ENCODE results near the gene SLC9C1. TPM values are rescaled to one million over a fixed set of nuclear protein-coding genes. Genes with fewer than 3 reads are reported as not detected.

SLC9C1 gene
- total RNA-seq, 1 donor from 2014 or later, result 0.99 TPM

DNA sequence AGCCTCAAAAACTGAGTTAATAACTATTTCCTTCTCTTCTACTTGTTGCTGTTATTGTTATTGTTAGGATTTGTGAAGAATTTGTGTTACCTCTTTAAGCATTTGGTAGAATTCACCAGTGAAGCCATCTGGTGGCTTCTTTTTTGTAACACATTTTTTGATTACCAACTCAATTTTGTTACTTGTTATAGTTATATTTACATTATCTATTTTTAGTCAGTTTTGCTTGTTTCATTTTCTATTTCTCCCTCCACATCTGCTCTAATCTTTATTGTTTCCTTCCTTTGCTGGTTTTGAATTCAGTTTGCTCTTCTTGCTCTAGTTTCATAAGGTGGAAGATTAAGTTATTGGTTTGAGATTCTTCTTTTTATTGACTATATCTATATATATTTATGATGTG lies 3.7 kb upstream of the SLC9C1 start:
- TF ChIP-seq, protein P1, sequence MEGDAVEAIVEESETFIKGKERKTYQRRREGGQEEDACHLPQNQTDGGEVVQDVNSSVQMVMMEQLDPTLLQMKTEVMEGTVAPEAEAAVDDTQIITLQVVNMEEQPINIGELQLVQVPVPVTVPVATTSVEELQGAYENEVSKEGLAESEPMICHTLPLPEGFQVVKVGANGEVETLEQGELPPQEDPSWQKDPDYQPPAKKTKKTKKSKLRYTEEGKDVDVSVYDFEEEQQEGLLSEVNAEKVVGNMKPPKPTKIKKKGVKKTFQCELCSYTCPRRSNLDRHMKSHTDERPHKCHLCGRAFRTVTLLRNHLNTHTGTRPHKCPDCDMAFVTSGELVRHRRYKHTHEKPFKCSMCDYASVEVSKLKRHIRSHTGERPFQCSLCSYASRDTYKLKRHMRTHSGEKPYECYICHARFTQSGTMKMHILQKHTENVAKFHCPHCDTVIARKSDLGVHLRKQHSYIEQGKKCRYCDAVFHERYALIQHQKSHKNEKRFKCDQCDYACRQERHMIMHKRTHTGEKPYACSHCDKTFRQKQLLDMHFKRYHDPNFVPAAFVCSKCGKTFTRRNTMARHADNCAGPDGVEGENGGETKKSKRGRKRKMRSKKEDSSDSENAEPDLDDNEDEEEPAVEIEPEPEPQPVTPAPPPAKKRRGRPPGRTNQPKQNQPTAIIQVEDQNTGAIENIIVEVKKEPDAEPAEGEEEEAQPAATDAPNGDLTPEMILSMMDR (conservative IDR thresholded peaks at IDR 0.05), result no peak
- no peaks in the 10 kb centered on the region for H3K9me3 Mint-ChIP-seq
- DNase-seq (ENCODE audit: extremely low spot score, unreplicated experiment), result no peak
- H3K36me3 Mint-ChIP-seq, result no peaks in the 10 kb centered on the region
- no peak overlapping the region for H3K27ac Mint-ChIP-seq
- H3K4me1 Mint-ChIP-seq (ENCODE audit: unreplicated experiment), result peaks cover 9% of the 10 kb centered on the region
- no peaks in the 10 kb centered on the region for H3K27me3 Mint-ChIP-seq
- no peak overlapping the region for H3K4me3 Mint-ChIP-seq

DNA sequence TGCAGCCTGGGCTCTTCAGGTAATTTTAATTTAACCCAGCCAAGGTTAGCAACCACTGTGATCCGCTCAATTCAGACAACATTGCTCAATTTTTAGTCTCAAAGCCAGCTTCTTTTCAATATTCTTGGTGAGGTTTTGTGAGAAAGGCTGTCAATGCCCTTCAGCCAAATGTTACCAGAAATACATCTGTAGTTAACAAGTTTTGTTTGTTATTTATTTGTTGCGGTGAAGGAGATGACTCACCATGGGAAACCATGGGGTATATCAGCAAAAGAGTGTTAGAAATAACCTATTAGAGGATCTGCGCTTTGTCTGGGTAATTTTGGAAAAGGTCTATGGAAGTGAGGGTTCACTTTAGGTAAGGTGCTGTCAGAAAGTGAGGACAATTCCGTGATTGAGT lies 5.0 kb downstream of the SLC9C1 start:
- H3K27me3 Mint-ChIP-seq, result no peaks in the 10 kb centered on the region
- no peak overlapping the region for H3K27ac Mint-ChIP-seq
- no peaks in the 10 kb centered on the region for H3K9me3 Mint-ChIP-seq
- no peak for DNase-seq (ENCODE audit: extremely low spot score, unreplicated experiment)
- no peaks in the 10 kb centered on the region for H3K36me3 Mint-ChIP-seq
- TF ChIP-seq, protein P1 (conservative IDR thresholded peaks at IDR 0.05), result no peak
- H3K4me3 Mint-ChIP-seq, result no peak overlapping the region
- peaks cover 9% of the 10 kb centered on the region for H3K4me1 Mint-ChIP-seq (ENCODE audit: unreplicated experiment)

DNA sequence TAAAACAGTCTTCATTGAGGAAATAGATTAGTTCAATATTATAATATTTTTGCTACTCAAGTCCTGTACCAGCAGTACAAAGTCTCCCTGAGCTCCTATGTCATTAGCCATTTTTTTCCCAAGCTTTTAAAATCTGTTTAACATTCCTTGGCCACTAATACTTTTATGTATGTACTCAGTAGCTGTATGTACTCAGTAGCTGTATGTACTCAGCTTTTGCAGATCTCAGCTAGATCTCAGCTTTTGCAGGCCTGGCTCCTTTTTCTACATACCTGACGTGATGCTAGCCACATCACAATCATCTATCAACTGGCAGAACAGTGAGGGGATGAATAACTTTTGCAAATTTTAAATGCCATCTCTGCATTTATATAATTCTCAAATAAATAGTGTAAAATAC lies 13.8 kb downstream of the SLC9C1 start:
- H3K27me3 Mint-ChIP-seq, result no peaks in the 10 kb centered on the region
- no peaks in the 10 kb centered on the region for H3K4me1 Mint-ChIP-seq (ENCODE audit: unreplicated experiment)
- H3K9me3 Mint-ChIP-seq, result no peaks in the 10 kb centered on the region
- H3K36me3 Mint-ChIP-seq, result no peaks in the 10 kb centered on the region
- TF ChIP-seq, protein P1 (conservative IDR thresholded peaks at IDR 0.05), result no peak
- H3K27ac Mint-ChIP-seq, result no peak overlapping the region
- H3K4me3 Mint-ChIP-seq, result no peak overlapping the region
- DNase-seq (ENCODE audit: extremely low spot score, unreplicated experiment), result no peak

DNA sequence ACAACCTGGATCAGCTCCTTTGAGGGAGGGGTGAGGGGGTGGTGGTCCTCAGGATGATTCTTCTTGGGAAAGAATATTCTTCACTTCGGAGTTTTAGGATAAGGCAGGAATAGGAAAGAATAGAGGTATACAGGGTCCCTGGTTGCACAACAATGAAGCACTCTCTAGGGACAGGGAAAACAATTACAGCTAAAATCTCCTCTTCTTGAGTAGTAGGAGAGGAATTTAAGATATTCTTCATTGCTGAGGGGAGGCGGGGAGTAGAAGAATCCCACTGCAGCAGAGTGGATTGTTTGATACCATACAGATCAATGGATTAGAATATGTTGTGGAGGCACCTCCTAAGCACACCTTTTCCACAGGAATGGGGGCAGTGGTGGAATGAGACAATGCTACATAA lies 20.5 kb downstream of the SLC9C1 start:
- Mint-ChIP-seq H3K4me1 (ENCODE audit: unreplicated experiment) (no peaks in the 10 kb centered on the region), H3K27me3 (no peaks in the 10 kb centered on the region), H3K36me3 (no peaks in the 10 kb centered on the region), H3K4me3 (no peak overlapping the region), H3K27ac (no peak overlapping the region), H3K9me3 (no peaks in the 10 kb centered on the region)
- DNase-seq (ENCODE audit: extremely low spot score, unreplicated experiment), result no peak
- TF ChIP-seq, protein P1 (conservative IDR thresholded peaks at IDR 0.05), result no peak

DNA sequence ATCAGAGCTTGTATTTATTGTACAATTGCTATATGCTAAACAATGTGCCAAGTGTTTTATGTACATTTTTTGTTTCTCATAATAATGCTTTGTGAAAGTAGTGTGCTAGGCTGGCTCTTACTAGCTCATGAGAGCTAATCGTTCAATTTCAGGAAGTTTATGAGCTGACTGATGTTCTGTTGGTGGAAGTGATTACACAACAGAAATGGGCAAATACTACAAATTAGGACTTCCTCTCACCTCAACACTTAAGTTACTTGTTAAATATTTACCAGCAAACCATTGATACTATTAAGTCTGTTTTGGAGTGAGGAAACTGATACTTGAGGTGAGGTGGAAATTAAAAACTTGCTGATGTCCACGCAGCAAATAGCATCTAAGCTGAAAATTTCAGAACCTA lies 32.3 kb downstream of the SLC9C1 start:
- Mint-ChIP-seq H3K4me1 (ENCODE audit: unreplicated experiment) (no peaks in the 10 kb centered on the region), H3K27ac (no peak overlapping the region), H3K4me3 (no peak overlapping the region), H3K9me3 (no peaks in the 10 kb centered on the region), H3K27me3 (no peaks in the 10 kb centered on the region), H3K36me3 (no peaks in the 10 kb centered on the region)
- DNase-seq (ENCODE audit: extremely low spot score, unreplicated experiment), result no peak
- TF ChIP-seq, protein P1 (conservative IDR thresholded peaks at IDR 0.05), result no peak

DNA sequence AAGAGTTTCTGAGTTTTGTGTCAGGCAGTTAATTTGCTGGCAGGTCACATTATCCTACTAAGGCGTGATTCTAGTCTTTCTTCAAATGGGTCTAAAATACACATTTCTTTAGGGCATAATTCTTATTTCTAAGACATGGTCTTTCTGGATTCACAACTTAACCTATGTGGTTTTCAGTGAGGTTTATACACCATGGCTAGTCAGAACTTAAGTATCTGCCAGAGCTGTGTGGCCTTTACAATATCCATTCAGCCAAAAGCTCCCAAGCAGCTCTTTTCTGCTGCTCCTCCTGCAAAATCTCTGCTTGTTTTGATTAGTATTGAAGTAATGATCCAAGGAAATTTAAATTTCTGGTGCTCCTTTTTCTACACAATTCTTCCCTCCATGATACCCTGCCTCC lies 33.5 kb downstream of the SLC9C1 start:
- DNase-seq (ENCODE audit: extremely low spot score, unreplicated experiment), result no peak
- H3K27ac Mint-ChIP-seq, result no peak overlapping the region
- H3K4me3 Mint-ChIP-seq, result no peak overlapping the region
- H3K27me3 Mint-ChIP-seq, result no peaks in the 10 kb centered on the region
- no peaks in the 10 kb centered on the region for H3K4me1 Mint-ChIP-seq (ENCODE audit: unreplicated experiment)
- TF ChIP-seq, protein P1 (conservative IDR thresholded peaks at IDR 0.05), result no peak
- no peaks in the 10 kb centered on the region for H3K36me3 Mint-ChIP-seq
- no peaks in the 10 kb centered on the region for H3K9me3 Mint-ChIP-seq
